Ovary (tissue), 3 donors: Measurements from ENCODE around the gene PMVK.

Experiments
- CTCF ChIP-seq, 3 donors: fragments of 450-650 bp in 2 of 3; fragments of 200-600 bp in 1 of 3; IDR thresholded peaks; one replicate each; pipeline versions ENCODE4 v1.5.1 to v1.8.0; 2016 to 2022; ENCODE audit warnings: antibody characterized with exemption in 3 of 3, mild to moderate bottlenecking in 1 of 3
- POLR2A ChIP-seq: fragments of 450-650 bp; IDR thresholded peaks from one replicate; pipeline ENCODE4 v1.6.1; 2017; ENCODE audit warnings: antibody characterized with exemption, mild to moderate bottlenecking, moderate library complexity
- donor health status: DM: no; HTN: no; CAD: no.

GRCh38 chr1:154884869-154885701 lies 51.4 kb downstream of the PMVK start:
- no peak for TF ChIP-seq CTCF (IDR thresholded peaks at IDR 0.05)
- no peak for TF ChIP-seq POLR2A
